Suprapubic skin (tissue), 4 donors: Measurements from ENCODE around the gene NCBP1.

Experiments
- CTCF ChIP-seq, 2 donors: fragments of 200-600 bp in 1 of 2; fragments of 450-650 bp in 1 of 2; sonication (generic) in 1 of 2; IDR thresholded peaks; one replicate each; pipeline ENCODE4 v1.5.1; 2016 to 2019; ENCODE audit warnings: antibody characterized with exemption in 2 of 2, mild to moderate bottlenecking in 1 of 2, moderate library complexity in 1 of 2
- POLR2A ChIP-seq, 2 donors: fragments of 450-650 bp; IDR thresholded peaks; one replicate each; pipeline ENCODE4 v1.6.1; 2017; ENCODE audit warnings: antibody characterized with exemption in 2 of 2, mild to moderate bottlenecking in 2 of 2, moderate library complexity in 2 of 2
- POLR2AphosphoS5 ChIP-seq, 3 donors: sonication (generic); formaldehyde crosslinking; IDR thresholded peaks; one replicate each; pipeline ENCODE4 v1.6.1; 2017; ENCODE audit warnings: antibody characterized with exemption in 3 of 3

- TF ChIP-seq CTCF (IDR thresholded peaks at IDR 0.05) (no peak), POLR2A (IDR thresholded peaks at IDR 0.05) (no peak), POLR2AphosphoS5 (IDR thresholded peaks at IDR 0.05) (no peak)
Observed at GRCh38 chr9:97670586-97670985, 37.0 kb downstream of the NCBP1 start.
